GM12878 (cell line): ENCODE data around the gene RCOR1. TPM values are rescaled to one million over a fixed set of nuclear protein-coding genes. Genes with fewer than 3 reads are reported as not detected.

Source experiments
- BCL11A ChIP-seq: IDR thresholded peaks from 2 replicates; pipeline ENCODE4 v1.6.1; 2011; ENCODE audit warnings: low read depth, low read length
- CBX5 ChIP-seq: sonication (generic); IDR thresholded peaks from 2 replicates; pipeline ENCODE4 v1.6.1; 2016; ENCODE audit warnings: low read depth, moderate library complexity, mild to moderate bottlenecking, inconsistent platforms
- HDGF ChIP-seq: fragments of 450-650 bp; IDR thresholded peaks from 2 replicates; pipeline ENCODE4 v1.6.1; 2016; ENCODE audit warnings: antibody characterized with exemption
- IRF4 ChIP-seq: IDR thresholded peaks from 2 replicates; pipeline ENCODE4 v1.6.1; 2011; ENCODE audit warnings: low read depth, low read length
- KDM1A ChIP-seq: fragments of 200-600 bp; sonication (generic); IDR thresholded peaks from 2 replicates; pipeline ENCODE4 v1.6.1; 2016; ENCODE audit warnings: borderline replicate concordance
- MEF2B ChIP-seq: fragments of 450-650 bp; IDR thresholded peaks from 2 replicates; pipeline ENCODE4 v1.6.1; 2018; ENCODE audit warnings: mild to moderate bottlenecking, moderate library complexity; ENCODE audit not compliant: partially characterized antibody, poor library complexity, severe bottlenecking
- NR2C1 ChIP-seq: fragments of 450-650 bp; IDR thresholded peaks from 2 replicates; pipeline ENCODE4 v1.6.1; 2017; ENCODE audit warnings: antibody characterized with exemption, mild to moderate bottlenecking, moderate library complexity
- NR2F1 ChIP-seq: fragments of 450-650 bp; conservative IDR thresholded peaks from 2 replicates; pipeline ENCODE4 v1.6.1; 2017; ENCODE audit warnings: mild to moderate bottlenecking
- PAX8 ChIP-seq: fragments of 450-650 bp; IDR thresholded peaks from 2 replicates; pipeline ENCODE4 v1.6.1; 2017; ENCODE audit warnings: mild to moderate bottlenecking, moderate library complexity
- POLR2AphosphoS2 ChIP-seq: IDR thresholded peaks from 2 replicates; pipeline ENCODE4 v1.6.1; 2011; ENCODE audit warnings: low read depth, mild to moderate bottlenecking, low read length, improper control_type of control experiment, moderate library complexity
- POLR2AphosphoS5 ChIP-seq: IDR thresholded peaks from 2 replicates; pipeline ENCODE4 v1.6.1; 2011; ENCODE audit warnings: mild to moderate bottlenecking, low read length, inconsistent platforms
- POU2F2 ChIP-seq: IDR thresholded peaks from 3 replicates; pipeline ENCODE4 v1.6.1; 2011; ENCODE audit warnings: low read depth, mild to moderate bottlenecking, low read length, borderline replicate concordance
- RAD51 ChIP-seq: fragments of 450-650 bp; IDR thresholded peaks from 2 replicates; pipeline ENCODE4 v1.6.1; 2016; ENCODE audit warnings: moderate library complexity, mild to moderate bottlenecking, inconsistent platforms
- RCOR1 ChIP-seq: conservative IDR thresholded peaks from 2 replicates; pipeline ENCODE4 v1.6.1; 2012; ENCODE audit warnings: low read depth, low read length, improper control_type of control experiment
- REST ChIP-seq: IDR thresholded peaks from 2 replicates; pipeline ENCODE4 v1.6.1; 2012; ENCODE audit warnings: mild to moderate bottlenecking, low read depth, low read length
- RFX5 ChIP-seq: IDR thresholded peaks from 2 replicates; pipeline ENCODE4 v1.6.1; 2011; ENCODE audit warnings: low read depth, low read length, improper control_type of control experiment
- SIN3A ChIP-seq: IDR thresholded peaks from 2 replicates; pipeline ENCODE4 v1.6.1; 2012; ENCODE audit warnings: low read depth, low read length, improper control_type of control experiment
- SMAD5 ChIP-seq: IDR thresholded peaks from 2 replicates; pipeline ENCODE4 v1.6.1; 2016; ENCODE audit warnings: antibody characterized with exemption, low read depth
- SMC3 ChIP-seq: IDR thresholded peaks from 2 replicates; pipeline ENCODE4 v1.6.1; 2011; ENCODE audit warnings: low read length, improper control_type of control experiment, borderline replicate concordance
- YBX1 ChIP-seq: fragments of 450-650 bp; IDR thresholded peaks from 2 replicates; pipeline ENCODE4 v1.6.1; 2016; ENCODE audit warnings: antibody characterized with exemption
- ZBED1 ChIP-seq: IDR thresholded peaks from 2 replicates; pipeline ENCODE4 v1.6.1; 2016; ENCODE audit warnings: borderline replicate concordance
- polyA plus RNA-seq, 11 experiments: library from polyadenylated mRNA; depleted of rRNA in 4 of 11; unstranded in 6 of 11; stranded (reverse) in 5 of 11; fragments of >200 nt; fragmentation: Nextera tagmentation in 4 of 11; fragmentation: Illumina TruSeq in 1 of 11; extraction: Ambion mirVana in 4 of 11; extraction: Trizol in 1 of 11; gene quantifications; 1 replicate in 1 of 11; 2 replicates in 10 of 11; pipeline versions ENCODE4 v1.2.1 to v1.2.3, GENCODE V29; 2011 to 2016; ENCODE audit warnings: inconsistent platforms in 2 of 11, missing spikeins in 2 of 11, low read depth in 1 of 11
- total RNA-seq, 4 experiments: library from RNA; depleted of rRNA in 3 of 4; stranded (reverse); fragments of >200 nt in 3 of 4; fragmentation: Illumina TruSeq in 1 of 4; extraction: Trizol in 1 of 4; gene quantifications; 2 replicates each; pipeline versions ENCODE4 v1.2.1 to v1.2.3, GENCODE V29; 2013 to 2021
- TF ChIP-seq, protein P1 (sequence below): fragments of 450-650 bp; conservative IDR thresholded peaks from 2 replicates; pipeline ENCODE4 v1.6.1; 2017; ENCODE audit warnings: mild to moderate bottlenecking, moderate library complexity
- TF ChIP-seq, protein P2 (sequence below), 3 experiments: IDR thresholded peaks in 2 of 3; conservative IDR thresholded peaks in 1 of 3; 2 replicates each; pipeline ENCODE4 v1.5.1; 2011; ENCODE audit warnings: low read depth in 3 of 3, low read length in 3 of 3, mild to moderate bottlenecking in 3 of 3, control low read depth in 2 of 3, moderate library complexity in 2 of 3, inconsistent platforms in 1 of 3, mixed read lengths in 1 of 3; ENCODE audit not compliant: control insufficient read depth in 2 of 3, insufficient read depth in 1 of 3; ENCODE audit errors: extremely low read depth in 1 of 3

RCOR1 gene
- total and polyA plus RNA-seq, 10 of the 15 experiments (the other 5 are each of a cell fraction or from before 2014, with no cell fraction given), result 1.6 to 12.2 (median 4.4) TPM

DNA sequence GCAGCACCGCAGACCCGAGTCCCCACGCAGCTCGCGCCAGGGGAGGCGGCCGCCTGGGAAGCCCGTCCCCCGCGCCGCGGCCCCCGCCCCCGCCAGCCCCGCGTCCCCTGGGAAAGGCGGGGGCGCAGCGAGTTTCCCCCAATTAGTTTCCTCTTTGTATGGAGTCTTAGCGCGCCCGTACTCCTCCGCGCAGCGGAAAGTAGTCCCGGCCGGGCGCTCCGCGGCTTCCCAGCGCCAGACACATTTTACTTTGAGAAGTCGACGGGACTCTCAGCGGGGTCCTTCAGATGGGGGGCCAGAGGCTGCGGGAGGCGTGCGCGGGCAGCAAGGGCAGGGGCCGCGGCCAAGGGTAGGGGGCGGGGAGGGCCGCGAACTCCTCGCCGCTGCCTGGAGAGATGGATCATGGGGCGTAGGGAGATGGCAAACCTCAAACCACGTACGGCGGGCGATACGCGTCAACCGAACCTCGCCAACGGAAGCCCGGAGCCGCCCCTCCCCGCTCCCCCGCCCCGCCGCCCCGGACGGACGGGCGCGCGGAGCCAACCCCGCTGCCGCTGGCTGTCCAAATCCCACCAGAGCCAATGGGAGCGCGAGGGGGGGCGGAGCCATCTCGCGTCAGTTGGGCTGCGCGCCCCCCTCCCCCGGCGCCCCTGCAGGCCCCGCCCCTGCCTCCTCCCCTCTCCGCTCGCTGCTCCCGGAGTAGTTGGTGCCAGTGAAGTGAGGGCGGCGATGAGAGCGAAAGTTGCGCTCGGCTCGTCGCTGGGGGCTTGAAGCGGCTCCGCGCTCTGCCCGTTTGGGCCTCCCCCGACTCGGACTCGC lies at the start of gene RCOR1 (continued):
- peak; percentile 80; the same call in 1 of the 2 replicates for TF ChIP-seq POLR2AphosphoS2
- TF ChIP-seq ZBED1, result 0 out of 2 replicates have a peak, but pooled peaks have one; percentile 50
- TF ChIP-seq PAX8, result no peak
- TF ChIP-seq, protein P1, sequence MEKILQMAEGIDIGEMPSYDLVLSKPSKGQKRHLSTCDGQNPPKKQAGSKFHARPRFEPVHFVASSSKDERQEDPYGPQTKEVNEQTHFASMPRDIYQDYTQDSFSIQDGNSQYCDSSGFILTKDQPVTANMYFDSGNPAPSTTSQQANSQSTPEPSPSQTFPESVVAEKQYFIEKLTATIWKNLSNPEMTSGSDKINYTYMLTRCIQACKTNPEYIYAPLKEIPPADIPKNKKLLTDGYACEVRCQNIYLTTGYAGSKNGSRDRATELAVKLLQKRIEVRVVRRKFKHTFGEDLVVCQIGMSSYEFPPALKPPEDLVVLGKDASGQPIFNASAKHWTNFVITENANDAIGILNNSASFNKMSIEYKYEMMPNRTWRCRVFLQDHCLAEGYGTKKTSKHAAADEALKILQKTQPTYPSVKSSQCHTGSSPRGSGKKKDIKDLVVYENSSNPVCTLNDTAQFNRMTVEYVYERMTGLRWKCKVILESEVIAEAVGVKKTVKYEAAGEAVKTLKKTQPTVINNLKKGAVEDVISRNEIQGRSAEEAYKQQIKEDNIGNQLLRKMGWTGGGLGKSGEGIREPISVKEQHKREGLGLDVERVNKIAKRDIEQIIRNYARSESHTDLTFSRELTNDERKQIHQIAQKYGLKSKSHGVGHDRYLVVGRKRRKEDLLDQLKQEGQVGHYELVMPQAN, result 0 out of 2 replicates have a peak, but pooled peaks have one; percentile 38
- peak; percentile 53; the same call in 1 of the 2 replicates for TF ChIP-seq SMAD5
- TF ChIP-seq SMC3, result no peak
- TF ChIP-seq, protein P2, sequence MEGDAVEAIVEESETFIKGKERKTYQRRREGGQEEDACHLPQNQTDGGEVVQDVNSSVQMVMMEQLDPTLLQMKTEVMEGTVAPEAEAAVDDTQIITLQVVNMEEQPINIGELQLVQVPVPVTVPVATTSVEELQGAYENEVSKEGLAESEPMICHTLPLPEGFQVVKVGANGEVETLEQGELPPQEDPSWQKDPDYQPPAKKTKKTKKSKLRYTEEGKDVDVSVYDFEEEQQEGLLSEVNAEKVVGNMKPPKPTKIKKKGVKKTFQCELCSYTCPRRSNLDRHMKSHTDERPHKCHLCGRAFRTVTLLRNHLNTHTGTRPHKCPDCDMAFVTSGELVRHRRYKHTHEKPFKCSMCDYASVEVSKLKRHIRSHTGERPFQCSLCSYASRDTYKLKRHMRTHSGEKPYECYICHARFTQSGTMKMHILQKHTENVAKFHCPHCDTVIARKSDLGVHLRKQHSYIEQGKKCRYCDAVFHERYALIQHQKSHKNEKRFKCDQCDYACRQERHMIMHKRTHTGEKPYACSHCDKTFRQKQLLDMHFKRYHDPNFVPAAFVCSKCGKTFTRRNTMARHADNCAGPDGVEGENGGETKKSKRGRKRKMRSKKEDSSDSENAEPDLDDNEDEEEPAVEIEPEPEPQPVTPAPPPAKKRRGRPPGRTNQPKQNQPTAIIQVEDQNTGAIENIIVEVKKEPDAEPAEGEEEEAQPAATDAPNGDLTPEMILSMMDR (IDR thresholded peaks at IDR 0.05 in 2 of 3, conservative IDR thresholded peaks at IDR 0.05 in 1 of 3; ENCODE audit: control insufficient read depth in 2 of 3, extremely low read depth in 1 of 3, insufficient read depth in 1 of 3, low read depth in 3 of 3, low read length in 3 of 3), result no peak
- TF ChIP-seq KDM1A, result no peak
- no peak for TF ChIP-seq RAD51
- TF ChIP-seq POU2F2, result peak; percentile 66; the same call in 2 of the 3 replicates
- TF ChIP-seq MEF2B, result peak; percentile 98
- TF ChIP-seq RFX5, result no peak
- TF ChIP-seq NR2F1, result peak; percentile 72
- peak; percentile 62; the same call in 1 of the 2 replicates for TF ChIP-seq BCL11A
- no peak for TF ChIP-seq NR2C1
- TF ChIP-seq SIN3A, result no peak
- no peak for TF ChIP-seq HDGF
- TF ChIP-seq IRF4, result no peak
- no peak for TF ChIP-seq RCOR1
- peak; percentile 61; the same call in 1 of the 2 replicates for TF ChIP-seq CBX5
- no peak for TF ChIP-seq YBX1
- TF ChIP-seq REST, result no peak
- peak; percentile 90 for TF ChIP-seq POLR2AphosphoS5
